GM19372 (cell line): Measurements from ENCODE around the gene CPAMD8.
"Not testable (repeated sequence)": the region's sequence is repeated elsewhere in the genome, so short reads cannot be mapped to it uniquely, and the experiment has no call there.

Experiments
- ATAC-seq: cut with Tn5 transposase; IDR thresholded peaks from one replicate; pipeline ENCODE4 v1.9.1; 2021; ENCODE audit warnings: mild to moderate bottlenecking, low read depth, moderate library complexity; ENCODE audit not compliant: unreplicated experiment

The CPAMD8 gene

GRCh38 chr19:17043744-17044143, 17.1 kb upstream of the CPAMD8 start:
- no peak for ATAC-seq

DNA sequence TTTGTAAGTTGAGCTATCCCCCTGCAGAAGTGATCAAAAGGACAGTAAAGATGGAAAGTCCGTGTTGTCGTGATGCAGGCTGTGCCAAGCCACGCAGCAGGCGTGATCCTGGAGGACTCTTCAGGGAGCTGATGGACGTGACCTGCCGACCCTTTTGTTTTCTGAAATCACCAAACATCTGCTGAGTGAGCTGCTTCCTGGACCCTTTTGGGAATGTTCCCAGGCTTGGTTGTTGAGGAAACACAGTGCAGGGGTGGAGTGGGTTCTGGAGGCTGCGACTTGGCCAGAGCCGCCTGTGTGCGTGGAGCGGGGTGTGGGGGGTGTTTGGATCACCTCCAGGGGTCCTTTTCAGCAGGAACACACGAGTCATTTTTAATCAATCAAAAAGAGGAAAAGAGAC, 15.4 kb upstream of the CPAMD8 start:
- no peak for ATAC-seq

GRCh38 chr19:17037966-17038500, 11.4 kb upstream of the CPAMD8 start:
- ATAC-seq, result no peak

DNA sequence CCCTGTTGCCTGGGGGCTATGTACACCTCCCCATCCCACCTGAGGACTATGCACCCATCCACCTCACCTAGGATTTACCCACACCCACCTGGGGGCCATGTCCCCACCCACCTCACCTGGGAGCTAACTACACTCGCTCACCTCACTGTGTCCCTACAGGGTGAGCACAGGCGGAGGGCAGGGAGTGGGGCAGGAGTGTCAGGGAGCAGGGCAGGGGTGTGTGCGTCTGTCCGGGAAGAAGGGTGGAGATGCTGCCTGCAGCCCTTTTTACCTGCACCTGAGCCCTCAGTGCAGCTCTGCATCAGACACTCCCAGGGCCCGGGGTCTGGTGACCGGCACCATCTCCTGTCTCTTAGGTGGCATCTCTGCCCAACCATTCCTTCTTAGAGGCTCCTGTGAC, 10.6 kb upstream of the CPAMD8 start:
- ATAC-seq, result no peak

DNA sequence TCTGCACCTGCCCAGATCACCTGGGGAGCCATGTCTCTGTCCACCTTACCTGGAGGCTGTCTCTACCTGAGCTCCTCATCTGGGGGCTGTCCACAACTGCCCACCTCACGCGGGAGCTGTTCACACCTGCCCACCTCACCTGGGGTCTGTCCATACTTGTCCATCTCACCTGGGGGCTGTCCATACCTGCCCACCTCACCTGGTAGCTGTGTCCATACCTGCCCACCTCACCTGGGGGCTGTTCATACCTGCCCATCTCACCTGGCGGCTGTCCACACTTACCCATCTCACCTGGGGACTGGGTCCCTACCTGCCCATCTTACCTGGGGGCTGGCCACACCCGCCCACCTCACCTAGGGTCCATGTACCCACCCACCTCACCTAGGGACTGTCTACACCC, 10.0 kb upstream of the CPAMD8 start:
- no peak for ATAC-seq

GRCh38 chr19:17035842-17036424, 9.3 kb upstream of the CPAMD8 start:
- ATAC-seq, result no peak

DNA sequence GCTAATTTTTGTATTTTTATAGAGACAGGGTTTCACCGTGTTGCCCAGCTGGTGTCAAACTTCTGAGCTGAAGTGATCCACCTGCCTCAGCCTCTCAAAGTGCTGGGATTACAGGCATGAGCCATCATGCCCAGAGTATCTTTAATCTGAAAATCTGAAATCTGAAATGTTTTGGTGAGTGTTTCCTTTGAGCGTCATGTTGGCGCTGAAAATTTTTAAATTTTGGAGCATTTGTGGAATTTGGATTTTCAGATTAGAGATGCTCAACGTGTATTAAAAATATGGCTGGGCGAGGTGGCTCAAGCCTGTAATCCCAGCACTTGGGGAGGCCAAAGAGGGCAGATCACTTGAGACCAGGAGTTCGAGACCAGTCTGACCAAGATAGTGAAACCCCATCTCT, 5.1 kb upstream of the CPAMD8 start:
- ATAC-seq, result no peak

GRCh38 chr19:17027535-17027975, 945 bp upstream of the CPAMD8 start:
- no peak for ATAC-seq

- ATAC-seq, result no peak
Observed at GRCh38 chr19:17025991-17026658, 485 bp downstream of the CPAMD8 start.

DNA sequence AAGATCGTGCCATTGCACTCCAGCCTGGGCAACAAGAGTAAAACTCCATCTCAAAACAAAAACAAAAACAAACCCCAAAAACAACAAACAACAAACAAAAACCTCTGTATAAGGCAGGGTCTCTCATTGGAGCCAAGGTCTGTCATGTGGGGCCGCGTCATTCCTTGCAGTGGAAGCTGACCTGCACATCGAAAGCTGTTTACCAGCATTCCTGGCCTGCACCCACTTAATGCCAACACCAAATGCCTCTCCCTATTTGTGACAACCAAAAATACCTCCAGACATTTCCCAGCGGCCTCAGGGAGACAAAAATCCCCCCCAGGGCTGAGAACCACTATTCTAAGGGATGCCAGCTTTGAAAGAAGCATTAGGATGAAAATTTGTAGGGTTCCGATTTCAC, 1.2 kb downstream of the CPAMD8 start:
- ATAC-seq, result no peak

DNA sequence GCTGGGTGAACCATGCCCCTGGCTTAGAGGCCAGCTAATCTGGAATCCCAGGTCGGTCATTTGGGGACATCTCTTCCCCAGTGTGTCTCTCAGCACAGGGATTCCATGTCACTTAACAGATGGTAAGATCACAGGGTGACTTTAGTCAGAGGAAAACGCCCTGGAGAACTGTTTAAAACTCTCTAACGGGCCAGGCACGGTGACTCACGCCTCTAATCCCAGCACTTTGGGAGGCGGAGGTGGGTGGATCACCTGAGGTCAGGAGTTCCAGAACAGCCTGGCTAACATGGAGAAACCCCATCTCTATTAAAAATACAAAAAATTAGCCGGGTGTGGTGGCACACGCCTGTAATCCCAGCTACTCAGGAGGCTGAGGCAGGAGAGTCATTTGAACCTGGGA, 1.7 kb downstream of the CPAMD8 start:
- ATAC-seq, result not testable (repeated sequence)

- no peak for ATAC-seq
Observed at GRCh38 chr19:17023805-17024204, 2.8 kb downstream of the CPAMD8 start.

DNA sequence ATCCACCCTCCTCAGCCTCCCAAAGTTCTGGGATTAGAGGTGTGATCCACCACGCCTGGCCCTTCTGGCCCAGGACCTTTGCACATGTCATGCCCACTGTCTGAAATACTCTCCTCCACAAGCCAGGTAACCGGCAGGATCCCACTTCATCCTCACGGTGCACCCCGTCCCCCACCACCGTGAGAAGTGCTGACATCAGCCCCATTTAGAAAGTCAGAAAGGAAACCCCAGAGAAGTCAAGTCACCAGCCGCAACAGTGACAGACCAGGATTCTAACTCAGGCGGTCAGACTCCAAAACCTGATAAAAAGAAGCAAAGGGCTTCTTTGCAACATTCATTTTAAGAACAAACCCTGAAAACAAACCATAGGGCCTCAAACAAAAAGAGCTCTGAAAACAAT, 3.9 kb downstream of the CPAMD8 start:
- no peak for ATAC-seq

DNA sequence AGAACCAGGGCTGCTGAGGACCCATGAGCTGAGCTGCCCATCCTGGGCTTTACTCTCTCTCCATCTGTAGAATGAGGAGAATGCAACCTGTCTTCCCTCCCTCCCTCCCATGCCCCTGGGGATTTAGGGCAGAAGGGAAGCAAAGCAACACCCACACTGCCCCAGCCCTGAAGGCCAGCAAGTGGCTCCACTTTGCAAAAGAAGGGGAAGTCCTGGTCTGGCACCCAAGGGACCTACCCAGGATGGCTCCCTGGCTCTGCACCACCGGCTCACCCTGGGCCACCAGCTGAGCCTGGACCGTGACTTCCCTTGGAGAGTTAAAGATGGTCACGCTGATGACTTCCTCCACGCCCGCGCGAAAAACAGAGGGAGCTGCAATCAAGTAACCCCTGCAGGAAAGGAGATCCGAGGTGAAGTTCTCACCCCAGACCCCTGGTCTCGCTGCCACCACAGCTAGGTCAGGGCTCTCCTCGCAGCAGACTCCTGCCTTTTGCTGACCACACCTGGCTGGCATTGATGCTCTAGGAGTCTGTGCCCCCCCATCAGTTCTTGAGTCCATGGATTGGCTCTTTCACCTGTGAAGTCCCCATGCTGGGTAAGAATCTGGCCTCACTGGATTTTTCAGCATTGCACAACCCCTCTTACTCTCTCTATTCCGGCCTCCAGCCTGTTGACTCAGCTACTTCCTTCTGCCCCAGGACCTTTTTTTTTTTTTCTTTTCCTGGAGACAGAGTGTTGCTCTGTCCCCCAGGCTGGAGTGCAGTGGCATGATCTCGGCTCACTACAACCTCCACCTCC, 4.6 kb downstream of the CPAMD8 start:
- ATAC-seq, result no peak

DNA sequence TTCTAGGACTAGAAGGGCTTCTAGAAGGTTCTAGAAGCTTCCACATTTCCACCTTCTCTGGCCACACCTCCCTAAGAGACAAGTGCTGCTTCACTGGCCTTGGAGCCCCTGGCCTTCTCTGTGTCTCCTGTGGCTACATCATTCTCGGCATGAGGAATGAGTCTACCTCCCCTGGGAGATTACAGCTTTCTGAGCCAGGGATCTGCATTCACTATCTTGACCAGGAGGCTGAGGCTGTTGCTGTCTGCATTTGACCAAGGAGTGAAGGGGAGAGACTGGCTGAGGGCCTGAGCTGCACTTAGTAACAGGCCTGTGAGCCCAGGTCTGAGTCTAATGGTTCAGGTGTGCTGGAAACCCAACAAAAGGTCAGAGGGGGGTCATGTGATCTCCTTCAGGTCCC, 5.3 kb downstream of the CPAMD8 start:
- ATAC-seq, result no peak

GRCh38 chr19:17020823-17021222, 5.8 kb downstream of the CPAMD8 start:
- ATAC-seq, result no peak

DNA sequence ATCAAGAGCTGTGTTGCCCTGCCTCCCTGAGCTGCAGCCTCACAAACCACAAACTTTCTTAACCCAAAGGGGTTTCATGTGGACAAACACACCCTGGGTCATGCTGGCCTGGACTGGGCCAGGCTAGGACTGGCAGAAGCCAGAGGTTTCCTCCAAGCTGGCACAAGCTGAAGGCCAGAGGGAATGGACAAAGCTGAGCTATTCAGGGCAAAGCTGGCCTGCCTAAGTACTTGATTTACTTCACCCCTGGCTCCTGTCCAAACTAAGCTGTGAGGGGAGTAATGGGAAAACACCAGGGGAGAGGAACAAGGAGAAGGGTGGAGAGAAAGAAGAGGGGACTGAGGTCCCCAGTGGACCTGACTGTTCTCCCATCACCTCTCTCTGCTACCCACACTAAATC, 6.2 kb downstream of the CPAMD8 start:
- ATAC-seq, result no peak

- not testable (repeated sequence) for ATAC-seq
Observed at GRCh38 chr19:17014212-17014861, 12.3 kb downstream of the CPAMD8 start.

DNA sequence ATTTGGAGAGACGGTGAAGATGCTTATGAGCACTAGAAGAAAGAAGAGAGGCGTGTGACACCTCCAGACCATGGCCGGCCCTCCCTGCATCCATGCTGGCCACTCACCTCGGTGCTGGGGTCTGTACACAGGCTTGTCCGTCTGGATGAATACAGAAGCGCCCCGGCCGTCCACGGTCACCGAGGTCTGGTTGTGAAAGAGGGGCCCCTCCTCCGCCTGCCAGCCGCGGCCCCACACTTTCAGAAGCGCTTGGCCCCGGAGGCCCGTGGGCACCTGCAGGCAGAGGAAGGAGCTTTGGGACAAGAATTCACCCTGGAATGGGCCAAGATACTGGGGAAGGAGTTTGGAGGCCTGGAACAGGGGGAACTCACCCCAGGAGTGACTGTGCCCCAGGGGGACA, 15.1 kb downstream of the CPAMD8 start:
- ATAC-seq, result no peak

DNA sequence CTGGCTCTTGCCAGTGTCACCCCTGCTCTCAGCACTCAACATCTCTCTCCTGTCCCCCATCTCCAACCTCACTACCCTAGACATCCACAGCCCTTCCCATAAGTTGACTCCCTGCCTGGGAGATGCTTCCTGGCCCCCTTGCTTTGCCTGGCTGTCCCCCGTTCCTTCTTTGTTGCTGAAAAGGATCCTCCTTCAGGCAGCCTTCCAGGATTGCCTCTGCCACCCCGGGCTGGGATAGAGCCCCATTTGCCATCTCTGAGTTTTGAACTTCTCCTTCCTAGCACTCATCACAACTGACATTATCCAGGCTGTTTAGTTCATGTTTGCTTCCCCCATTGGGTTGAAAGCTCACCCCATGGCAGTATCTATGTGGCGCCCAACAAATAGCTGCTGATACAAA, 20.0 kb downstream of the CPAMD8 start:
- ATAC-seq, result no peak

DNA sequence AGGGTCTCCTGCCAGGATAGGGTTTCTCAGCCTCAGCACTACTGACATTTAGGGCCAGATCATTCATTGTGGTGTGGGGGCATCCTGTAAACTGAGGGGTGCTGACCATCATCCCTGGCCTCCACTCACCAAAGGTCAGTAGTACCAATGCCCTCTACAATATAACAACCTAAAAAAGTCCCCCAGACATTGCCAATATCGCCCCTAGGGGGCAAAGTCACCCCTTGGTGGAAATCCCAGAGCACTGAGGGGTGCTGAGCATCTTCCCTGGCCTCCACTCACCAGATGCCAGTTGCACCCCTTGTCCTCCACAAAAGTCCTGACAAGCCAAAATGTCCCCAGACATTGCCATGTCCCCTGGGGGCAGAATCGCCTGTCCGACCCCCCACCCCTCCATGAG, 21.6 kb downstream of the CPAMD8 start:
- ATAC-seq, result no peak
